GM20431 (cell line): Measurements from ENCODE around the gene PDE4D.

Source experiments
- in situ Hi-C: fragments of 300-500 bp; cut with MseI, MboI; formaldehyde crosslinking; loops from one replicate; pipeline ENCODE4 v1.15.0; 2020; ENCODE audit warnings: low sequenced_read_pairs; ENCODE audit not compliant: unreplicated experiment

The PDE4D gene

DNA sequence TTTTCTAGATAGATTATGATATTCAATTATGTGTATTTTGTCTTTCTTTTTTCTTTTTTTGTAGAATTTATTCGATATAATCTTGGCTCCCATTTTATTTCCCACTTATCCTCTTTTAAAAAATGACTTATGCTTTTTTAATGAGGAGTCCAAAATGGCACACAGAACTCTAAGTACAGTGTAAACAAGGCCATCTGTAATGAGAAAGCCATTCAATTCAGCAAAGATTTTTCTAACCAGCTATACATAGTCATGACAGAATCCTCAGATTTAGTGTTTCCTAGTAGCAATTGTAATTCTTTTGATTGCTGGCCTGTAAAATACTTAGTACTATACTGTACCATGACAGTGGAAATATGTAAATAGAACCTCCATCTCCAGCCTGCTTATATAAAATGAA, 659.3 kb downstream of the PDE4D start:
- in situ Hi-C loops = no loop called here

- in situ Hi-C loops = no loop called here
Measured at GRCh38 chr5:59231221-59231931, 662.1 kb downstream of the PDE4D start.

- in situ Hi-C loops = no loop called here
Measured at GRCh38 chr5:59222687-59223511, 670.6 kb downstream of the PDE4D start.

DNA sequence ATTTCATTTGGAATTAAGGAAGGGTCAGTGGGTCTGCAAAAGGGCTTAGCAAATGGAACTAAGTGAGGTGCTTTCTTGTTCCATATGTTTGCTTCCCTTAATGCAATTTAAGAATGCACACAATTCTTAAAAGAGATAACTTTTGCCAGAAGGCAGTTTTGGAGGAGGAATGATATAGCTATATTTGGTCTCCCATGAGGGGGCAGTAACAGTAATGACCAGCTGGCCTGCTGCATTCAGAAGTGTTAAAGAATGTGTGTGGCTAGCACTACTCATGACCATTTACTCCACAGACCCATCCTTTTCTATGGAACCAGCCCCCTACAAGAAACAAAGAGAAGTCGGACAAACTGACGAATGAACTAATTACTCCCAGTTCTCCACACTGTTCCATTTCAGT, 671.8 kb downstream of the PDE4D start:
- in situ Hi-C loops = no loop called here

DNA sequence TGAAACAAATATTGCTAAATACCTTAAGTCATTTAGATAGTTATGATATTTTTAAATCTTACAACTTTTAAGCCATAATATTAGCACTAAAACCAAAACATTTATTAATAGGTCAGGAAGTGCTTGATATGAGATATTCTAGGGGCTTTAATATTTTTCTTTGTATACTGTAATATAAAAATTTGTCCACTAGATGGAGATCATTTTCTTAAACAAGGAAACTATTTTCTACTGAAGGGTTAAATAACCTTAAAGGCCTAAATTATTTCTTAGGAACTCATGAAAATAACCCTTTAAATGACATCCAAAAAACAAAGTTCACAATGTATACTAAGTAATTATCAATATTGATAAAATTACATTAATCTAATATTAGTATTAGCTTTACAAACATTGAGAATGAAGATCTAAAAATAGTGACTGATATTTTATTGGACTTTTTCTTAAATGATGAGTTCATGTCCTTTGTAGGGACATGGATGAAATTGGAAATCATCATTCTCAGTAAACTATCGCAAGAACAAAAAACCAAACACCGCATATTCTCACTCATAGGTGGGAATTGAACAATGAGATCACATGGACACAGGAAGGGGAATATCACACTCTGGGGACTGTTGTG, 675.0 kb downstream of the PDE4D start:
- in situ Hi-C loops = no loop called here

GRCh38 chr5:59216841-59217240, 676.7 kb downstream of the PDE4D start:
- in situ Hi-C loops = no loop called here

GRCh38 chr5:59212596-59212995, 680.9 kb downstream of the PDE4D start:
- in situ Hi-C loops = no loop called here

DNA sequence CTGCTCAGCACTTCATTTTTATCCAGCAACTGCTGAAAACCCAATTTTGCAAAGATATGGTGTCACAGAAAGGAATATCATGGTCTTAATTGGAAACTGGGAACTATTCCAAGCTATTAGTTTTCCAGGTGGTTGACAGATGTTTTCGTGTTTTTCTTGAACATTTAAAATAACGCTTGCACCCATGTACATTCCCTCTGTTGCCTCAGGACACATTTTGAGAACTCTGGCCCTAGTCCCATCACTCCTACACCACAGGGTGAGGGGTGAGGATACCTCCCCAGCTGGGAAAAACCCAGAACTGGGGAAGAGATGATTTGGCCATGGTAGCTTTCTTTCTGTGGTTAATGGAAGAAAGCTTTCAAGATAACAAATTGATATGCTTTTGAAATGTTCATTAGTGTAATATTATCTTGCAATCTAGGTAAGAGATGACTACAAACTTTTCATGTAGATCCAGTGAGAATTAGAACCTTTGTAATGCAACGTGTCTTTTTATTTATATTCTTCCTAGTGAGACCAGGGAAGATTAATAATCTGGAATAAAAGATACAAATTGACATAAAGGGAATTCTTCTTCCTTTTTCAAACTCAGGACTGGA, 683.7 kb downstream of the PDE4D start:
- in situ Hi-C loops = no loop called here

DNA sequence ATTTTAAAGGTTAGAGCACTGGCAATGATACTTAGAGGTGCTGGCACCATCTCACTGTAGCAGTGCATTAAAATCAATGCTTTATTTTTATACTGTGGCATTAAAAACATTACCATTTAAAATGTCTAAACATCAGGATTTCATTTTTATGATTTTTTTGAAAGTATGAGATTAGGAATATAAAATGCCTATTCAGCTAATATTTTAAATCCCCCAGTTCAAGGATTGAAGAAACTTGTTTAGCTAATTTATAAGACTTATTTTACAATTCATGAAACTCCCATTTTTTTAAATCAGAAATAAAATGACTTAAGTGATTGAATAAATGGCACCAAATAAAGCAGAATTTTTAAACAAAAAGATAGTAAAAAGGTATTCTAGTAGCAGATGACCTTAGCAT, 685.1 kb downstream of the PDE4D start:
- in situ Hi-C loops = no loop called here

GRCh38 chr5:59207401-59207800, 686.1 kb downstream of the PDE4D start:
- in situ Hi-C loops = no loop called here

GRCh38 chr5:59206132-59206581, 687.4 kb downstream of the PDE4D start:
- in situ Hi-C loops = no loop called here

GRCh38 chr5:59204114-59204897, 689.2 kb downstream of the PDE4D start:
- in situ Hi-C loops = no loop called here

- in situ Hi-C loops = no loop called here
Measured at GRCh38 chr5:59199868-59200267, 693.7 kb downstream of the PDE4D start.

DNA sequence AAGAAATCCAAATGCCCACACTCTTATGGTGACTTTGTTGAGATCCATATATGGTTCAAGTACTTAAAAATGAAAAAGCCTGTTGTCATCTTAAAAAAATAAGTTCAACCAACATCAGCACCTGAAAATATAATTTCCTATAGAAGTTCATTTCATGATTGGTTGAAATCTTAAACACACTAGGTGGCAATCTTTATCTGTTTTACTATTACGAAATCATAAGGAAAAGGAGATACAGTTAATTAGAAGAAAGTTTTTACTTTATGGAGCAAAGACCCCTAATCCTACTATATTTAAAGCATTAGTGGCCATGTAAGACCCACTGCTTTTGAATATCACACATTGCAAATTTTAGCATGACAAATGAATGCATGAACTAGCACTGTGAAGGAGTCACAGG, 694.7 kb downstream of the PDE4D start:
- in situ Hi-C loops = no loop called here

DNA sequence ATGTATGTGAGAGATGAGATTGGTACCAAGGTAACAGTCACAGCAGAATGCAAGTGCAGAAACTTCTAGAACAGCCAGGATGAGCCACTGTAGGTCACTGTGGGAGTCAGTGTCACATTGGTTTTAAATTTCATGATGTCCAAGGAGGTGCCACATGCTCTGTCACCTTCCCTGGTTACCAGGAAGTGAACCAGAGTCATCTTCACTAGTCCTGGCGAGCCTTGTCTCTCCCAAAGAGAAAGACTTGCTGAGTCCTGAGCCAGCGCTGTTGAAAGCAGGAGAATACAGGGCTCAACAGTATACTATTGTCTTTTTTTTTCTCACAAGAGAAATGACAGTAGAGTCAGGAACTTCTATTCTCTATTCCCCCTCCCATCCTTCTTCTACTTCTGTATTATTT, 695.2 kb downstream of the PDE4D start:
- in situ Hi-C loops = no loop called here

DNA sequence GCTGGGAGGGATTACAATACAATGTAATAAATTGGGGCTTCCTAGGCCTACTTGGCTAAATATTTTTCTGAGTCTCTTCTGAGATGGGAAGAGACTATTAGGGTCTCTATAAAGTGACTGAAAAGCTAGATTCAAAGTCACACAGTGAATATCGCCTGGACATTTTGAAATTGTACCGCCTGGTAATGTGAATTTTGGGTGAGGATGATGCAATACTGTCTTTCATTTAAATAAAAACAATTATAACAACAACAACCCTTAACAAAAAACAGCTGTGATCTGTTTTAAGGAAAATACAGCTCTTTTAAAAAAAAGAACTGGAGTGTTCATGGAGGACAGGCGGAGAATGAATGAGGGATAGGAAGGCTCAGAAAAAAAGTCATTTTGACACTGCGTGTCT, 695.6 kb downstream of the PDE4D start:
- in situ Hi-C loops = no loop called here

- in situ Hi-C loops = no loop called here
Measured at GRCh38 chr5:59193616-59194319, 699.8 kb downstream of the PDE4D start.

GRCh38 chr5:59190746-59191145, 702.8 kb downstream of the PDE4D start:
- in situ Hi-C loops = no loop called here
